Measurements from ENCODE around the gene NOP14. TPM values are rescaled to one million over a fixed set of nuclear protein-coding genes. Genes with fewer than 3 reads are reported as not detected.
"Not testable (repeated sequence)": the region's sequence is repeated elsewhere in the genome, so short reads cannot be mapped to it uniquely, and the experiment has no call there.

Gene NOP14
- total RNA-seq, 1 experiment from 2014 or later = 19.2 TPM

DNA sequence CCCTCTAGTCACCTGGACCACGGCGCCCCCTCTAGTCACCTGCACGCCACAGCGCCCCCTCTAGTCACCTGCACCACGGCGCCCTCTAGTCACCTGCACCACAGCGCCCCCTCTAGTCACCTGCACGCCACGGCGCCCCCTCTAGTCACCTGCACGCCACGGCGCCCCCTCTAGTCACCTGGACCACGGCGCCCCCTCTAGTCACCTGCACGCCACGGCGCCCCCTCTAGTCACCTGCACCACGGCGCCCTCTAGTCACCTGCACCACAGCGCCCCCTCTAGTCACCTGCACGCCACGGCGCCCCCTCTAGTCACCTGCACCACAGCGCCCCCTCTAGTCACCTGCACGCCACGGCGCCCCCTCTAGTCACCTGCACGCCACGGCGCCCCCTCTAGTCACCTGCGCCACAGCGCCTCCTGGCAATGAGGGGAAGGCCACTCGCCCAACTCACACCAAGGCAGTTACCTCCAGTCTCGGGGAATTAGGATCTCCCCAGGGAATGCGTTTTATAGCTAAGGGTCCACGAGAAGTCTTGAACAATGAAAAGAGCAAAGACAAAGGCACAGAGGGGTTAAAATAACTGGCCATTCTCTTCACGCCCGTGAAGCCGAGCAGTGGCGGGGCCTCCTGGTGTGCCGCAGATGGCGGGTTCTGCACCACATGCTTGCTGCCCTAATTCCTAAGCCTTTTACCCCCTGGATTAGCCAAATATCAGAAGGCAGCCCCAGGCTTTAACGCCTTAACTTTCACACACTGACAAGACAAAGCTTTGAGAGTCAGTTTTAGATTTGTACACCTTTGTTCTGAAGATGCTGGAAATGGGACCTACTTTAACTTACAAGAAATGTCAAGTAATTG lies 7.8 kb downstream of the NOP14 start:
- H3K27ac ChIP-seq (ENCODE audit: low read length); H3K4me3 ChIP-seq (ENCODE audit: low read length): not testable (repeated sequence)

DNA sequence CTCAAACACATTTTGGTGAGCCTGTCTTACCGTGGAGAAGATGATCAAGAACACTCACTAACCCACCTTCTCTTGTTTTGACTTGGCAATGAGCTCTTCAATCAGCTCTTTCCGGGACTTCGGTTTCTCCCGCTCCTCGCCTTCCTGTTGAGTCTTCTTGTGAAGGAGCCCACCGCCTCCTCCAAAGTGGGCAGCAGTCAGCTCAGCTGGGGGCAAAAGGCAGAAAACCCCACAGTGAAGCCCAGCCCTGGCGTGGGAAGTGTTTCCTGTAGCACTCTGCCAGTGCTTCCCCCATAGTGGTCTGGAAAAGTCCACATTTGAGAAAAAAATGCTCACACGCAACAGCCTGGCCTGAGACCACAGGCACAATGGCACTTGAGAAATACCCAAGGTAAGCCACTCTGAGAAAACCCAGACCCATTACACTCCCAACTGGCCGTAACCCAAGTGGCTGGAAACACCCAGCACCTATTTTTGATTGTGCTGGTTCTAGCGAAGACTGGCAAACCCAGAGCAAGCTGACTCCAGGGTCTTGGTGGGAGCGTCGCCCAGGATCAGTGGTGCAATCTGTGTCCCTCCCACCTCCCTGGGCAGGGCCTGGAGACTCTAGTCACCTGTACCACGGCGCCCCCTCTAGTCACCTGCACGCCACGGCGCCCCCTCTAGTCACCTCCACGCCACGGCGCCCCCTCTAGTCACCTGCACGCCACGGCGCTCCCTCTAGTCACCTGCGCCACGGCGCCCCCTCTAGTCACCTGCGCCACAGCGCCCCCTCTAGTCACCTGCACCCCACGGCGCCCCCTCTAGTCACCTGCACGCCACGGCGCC lies 8.6 kb downstream of the NOP14 start:
- Histone ChIP-seq H3K27me3 (ENCODE audit: low read length) (no peaks in the 10 kb centered on the region), H3K27ac (ENCODE audit: low read length) (no peak overlapping the region), H3K9ac (ENCODE audit: low read length) (no peak overlapping the region), H2AFZ (ENCODE audit: low read length) (no peak overlapping the region), H3K9me3 (ENCODE audit: low read length) (no peaks in the 10 kb centered on the region), H3K4me1 (ENCODE audit: low read length) (no peaks in the 10 kb centered on the region), H3K9me2 (replicated peaks; ENCODE audit: insufficient read depth, low read length) (no peaks in the 10 kb centered on the region), H3K4me3 (ENCODE audit: low read length) (no peak overlapping the region), H3K36me3 (ENCODE audit: insufficient read depth, low read length) (peaks cover 62% of the 10 kb centered on the region), H3K79me2 (ENCODE audit: low read length) (peaks cover 45% of the 10 kb centered on the region), H4K20me1 (ENCODE audit: insufficient read depth, low read depth, low read length) (peaks cover 28% of the 10 kb centered on the region), H3K4me2 (ENCODE audit: low read depth, low read length, poor library complexity, severe bottlenecking) (no peak overlapping the region)
- peak; percentile 56 for DNase-seq

More for the DNA sequence above, 7.8 kb downstream of the NOP14 start:
- H3K4me1 ChIP-seq (ENCODE audit: low read length); H3K4me2 ChIP-seq (ENCODE audit: low read depth, low read length, poor library complexity, severe bottlenecking); H3K27me3 ChIP-seq (ENCODE audit: low read length); H2AFZ ChIP-seq (ENCODE audit: low read length); DNase-seq; H3K9me2 ChIP-seq (replicated peaks; ENCODE audit: insufficient read depth, low read length); H3K9me3 ChIP-seq (ENCODE audit: low read length); H3K9ac ChIP-seq (ENCODE audit: low read length): not testable (repeated sequence)
- Histone ChIP-seq H3K79me2 (ENCODE audit: low read length) (peaks cover 50% of the 10 kb centered on the region), H3K36me3 (ENCODE audit: insufficient read depth, low read length) (peaks cover 62% of the 10 kb centered on the region), H4K20me1 (ENCODE audit: insufficient read depth, low read depth, low read length) (peaks cover 34% of the 10 kb centered on the region)

DNA sequence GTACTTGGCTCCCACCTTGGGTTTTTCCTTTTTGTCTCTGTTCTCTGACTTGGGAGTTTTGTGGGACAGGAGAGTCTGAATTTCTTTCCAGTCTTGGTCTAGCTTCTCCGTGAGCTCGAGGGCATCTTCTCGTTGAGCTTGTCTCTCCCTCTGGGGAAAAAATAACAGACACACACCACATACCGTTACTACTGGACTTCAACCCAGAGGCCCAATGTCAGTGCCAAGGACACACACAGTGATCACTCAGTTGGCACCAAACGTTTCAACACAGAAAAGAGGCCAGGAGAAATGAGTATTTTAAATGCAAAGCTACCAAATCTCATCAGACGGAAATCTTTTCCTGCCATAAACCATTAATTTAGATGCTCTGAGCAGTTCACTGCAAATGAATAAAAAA lies 9.7 kb downstream of the NOP14 start:
- peaks cover 37% of the 10 kb centered on the region for H3K79me2 ChIP-seq (ENCODE audit: low read length)
- peaks cover 59% of the 10 kb centered on the region for H3K36me3 ChIP-seq (ENCODE audit: insufficient read depth, low read length)
- no peaks in the 10 kb centered on the region for H3K9me2 ChIP-seq (replicated peaks; ENCODE audit: insufficient read depth, low read length)
- H4K20me1 ChIP-seq (ENCODE audit: insufficient read depth, low read depth, low read length) = peaks cover 22% of the 10 kb centered on the region
- no peaks in the 10 kb centered on the region for H3K9me3 ChIP-seq (ENCODE audit: low read length)
- H2AFZ ChIP-seq (ENCODE audit: low read length) = no peak overlapping the region
- no peak overlapping the region for H3K4me3 ChIP-seq (ENCODE audit: low read length)
- no peak overlapping the region for H3K4me2 ChIP-seq (ENCODE audit: low read depth, low read length, poor library complexity, severe bottlenecking)
- no peak overlapping the region for H3K27ac ChIP-seq (ENCODE audit: low read length)
- DNase-seq = no peak
- no peak overlapping the region for H3K9ac ChIP-seq (ENCODE audit: low read length)
- no peaks in the 10 kb centered on the region for H3K27me3 ChIP-seq (ENCODE audit: low read length)
- H3K4me1 ChIP-seq (ENCODE audit: low read length) = no peaks in the 10 kb centered on the region

DNA sequence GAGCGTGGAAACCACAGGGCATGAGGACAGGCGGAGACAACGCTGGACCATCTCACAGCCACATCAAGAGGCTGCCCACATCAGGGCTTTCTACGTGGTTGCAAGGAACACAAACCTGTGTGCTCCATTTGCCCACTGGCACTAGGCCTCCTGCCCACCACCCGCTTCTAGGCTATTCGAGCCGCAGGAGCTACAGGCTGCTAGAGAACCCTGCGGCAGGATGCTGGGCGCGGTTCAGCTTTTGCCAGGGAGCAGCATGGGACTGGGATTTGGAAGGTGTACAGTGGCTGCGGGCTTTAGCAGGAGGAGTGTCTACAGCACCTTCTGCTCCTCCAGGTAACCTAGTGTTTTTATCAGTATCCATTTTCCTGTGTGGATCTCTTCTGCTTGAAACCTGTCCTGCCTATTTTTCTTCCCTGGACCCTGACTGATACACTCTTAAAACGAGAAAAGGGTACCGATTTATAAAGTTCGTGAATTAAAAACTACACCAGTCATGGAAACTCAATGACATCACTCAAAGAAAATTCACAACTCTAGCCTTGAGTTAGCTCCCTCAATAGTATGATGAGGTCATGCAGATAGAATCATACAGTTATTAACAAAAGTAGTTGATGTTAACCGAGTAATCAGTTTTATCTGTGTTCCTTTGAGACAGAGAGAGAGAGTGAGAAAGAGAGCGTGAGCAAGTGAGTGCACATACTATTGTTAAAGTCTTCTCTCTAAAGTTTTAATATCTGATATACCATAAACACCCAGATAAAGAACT lies 12.8 kb downstream of the NOP14 start:
- Histone ChIP-seq H3K4me3 (ENCODE audit: low read length) (no peak overlapping the region), H3K27ac (ENCODE audit: low read length) (no peak overlapping the region), H3K27me3 (ENCODE audit: low read length) (no peaks in the 10 kb centered on the region), H3K4me1 (ENCODE audit: low read length) (no peaks in the 10 kb centered on the region), H3K9me2 (replicated peaks; ENCODE audit: insufficient read depth, low read length) (no peaks in the 10 kb centered on the region), H3K4me2 (ENCODE audit: low read depth, low read length, poor library complexity, severe bottlenecking) (no peak overlapping the region), H4K20me1 (ENCODE audit: insufficient read depth, low read depth, low read length) (peaks cover 11% of the 10 kb centered on the region; the same call in 1 of the 2 replicates), H2AFZ (ENCODE audit: low read length) (no peak overlapping the region), H3K9me3 (ENCODE audit: low read length) (no peaks in the 10 kb centered on the region), H3K36me3 (ENCODE audit: insufficient read depth, low read length) (peaks cover 50% of the 10 kb centered on the region), H3K9ac (ENCODE audit: low read length) (no peak overlapping the region), H3K79me2 (ENCODE audit: low read length) (peaks cover 13% of the 10 kb centered on the region; the same call in 1 of the 2 replicates)
- DNase-seq = no peak

DNA sequence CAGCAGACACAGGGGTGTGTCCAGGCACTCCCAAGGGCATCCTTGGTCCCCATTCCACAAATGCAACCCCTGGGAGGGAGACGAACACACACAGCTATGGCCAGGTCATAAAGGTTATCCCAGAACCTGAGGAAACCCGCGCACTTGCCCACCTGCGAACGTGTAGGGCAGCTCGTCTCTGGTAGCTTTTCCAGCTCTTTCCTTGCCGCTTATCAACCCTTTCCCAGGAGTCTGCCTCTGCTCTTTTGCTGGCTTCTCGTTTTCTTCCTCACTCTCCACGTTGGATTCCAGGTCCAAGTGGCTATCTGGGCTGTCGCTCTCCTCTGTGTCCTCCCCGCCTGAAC lies 13.5 kb downstream of the NOP14 start:
- Histone ChIP-seq H3K36me3 (ENCODE audit: insufficient read depth, low read length) (peaks cover 56% of the 10 kb centered on the region), H3K4me3 (ENCODE audit: low read length) (no peak overlapping the region), H3K4me2 (ENCODE audit: low read depth, low read length, poor library complexity, severe bottlenecking) (no peak overlapping the region), H3K79me2 (ENCODE audit: low read length) (peaks cover 13% of the 10 kb centered on the region; the same call in 1 of the 2 replicates), H3K9me2 (replicated peaks; ENCODE audit: insufficient read depth, low read length) (no peaks in the 10 kb centered on the region), H3K27ac (ENCODE audit: low read length) (no peak overlapping the region), H3K9ac (ENCODE audit: low read length) (no peak overlapping the region), H2AFZ (ENCODE audit: low read length) (no peak overlapping the region), H4K20me1 (ENCODE audit: insufficient read depth, low read depth, low read length) (peaks cover 10% of the 10 kb centered on the region; the same call in 1 of the 2 replicates), H3K27me3 (ENCODE audit: low read length) (no peaks in the 10 kb centered on the region), H3K9me3 (ENCODE audit: low read length) (no peaks in the 10 kb centered on the region), H3K4me1 (ENCODE audit: low read length) (no peaks in the 10 kb centered on the region)
- no peak for DNase-seq

DNA sequence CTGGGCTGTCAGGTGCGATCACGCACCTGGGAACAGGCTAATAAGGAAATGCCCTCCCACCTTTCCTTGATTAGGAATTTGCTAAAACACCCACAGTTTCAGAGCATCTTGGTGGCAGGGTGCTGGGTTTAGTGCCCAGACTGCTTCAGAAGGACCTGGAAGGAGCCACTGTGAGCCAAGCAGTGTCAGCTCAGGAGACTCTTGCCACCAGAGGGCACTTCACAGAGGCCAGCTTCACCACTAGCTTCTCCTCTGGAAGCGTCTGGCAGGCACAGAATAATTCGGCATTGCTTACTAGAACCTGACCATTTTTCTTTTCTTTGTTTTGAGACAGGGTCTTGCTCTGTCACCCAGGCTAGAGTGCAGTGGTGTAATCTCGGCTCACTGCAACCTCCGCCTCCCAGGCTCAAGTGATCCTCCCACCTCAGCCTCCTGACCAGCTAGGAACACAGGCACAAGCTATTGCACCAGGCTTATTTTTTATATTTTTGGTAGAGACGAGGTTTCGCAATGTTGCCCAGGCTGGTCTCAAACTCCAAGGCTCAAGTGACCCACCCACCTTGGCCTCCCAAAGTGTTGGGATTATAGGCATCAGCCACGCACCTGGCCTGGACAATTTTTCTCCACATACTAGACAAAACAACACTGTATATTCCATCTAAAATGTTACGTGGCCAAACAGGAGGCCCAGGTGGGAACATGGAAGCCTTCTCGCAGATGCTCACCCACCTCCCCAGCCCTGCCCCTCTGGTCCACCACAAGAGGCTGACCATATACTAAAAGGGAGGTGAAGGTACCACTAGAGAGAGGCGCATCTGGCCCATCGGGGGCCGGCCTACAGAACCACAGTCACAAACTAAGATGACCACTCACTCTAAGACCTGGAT lies 14.1 kb downstream of the NOP14 start:
- Histone ChIP-seq H3K9me2 (replicated peaks; ENCODE audit: insufficient read depth, low read length) (no peaks in the 10 kb centered on the region), H3K4me3 (ENCODE audit: low read length) (no peak overlapping the region), H2AFZ (ENCODE audit: low read length) (no peak overlapping the region), H3K9ac (ENCODE audit: low read length) (no peak overlapping the region), H4K20me1 (ENCODE audit: insufficient read depth, low read depth, low read length) (peaks cover 10% of the 10 kb centered on the region; the same call in 1 of the 2 replicates), H3K4me2 (ENCODE audit: low read depth, low read length, poor library complexity, severe bottlenecking) (no peak overlapping the region), H3K79me2 (ENCODE audit: low read length) (peaks cover 13% of the 10 kb centered on the region; the same call in 1 of the 2 replicates), H3K27ac (ENCODE audit: low read length) (no peak overlapping the region), H3K4me1 (ENCODE audit: low read length) (no peaks in the 10 kb centered on the region), H3K27me3 (ENCODE audit: low read length) (no peaks in the 10 kb centered on the region), H3K36me3 (ENCODE audit: insufficient read depth, low read length) (peaks cover 58% of the 10 kb centered on the region), H3K9me3 (ENCODE audit: low read length) (no peaks in the 10 kb centered on the region)
- peak; percentile 62 for DNase-seq

DNA sequence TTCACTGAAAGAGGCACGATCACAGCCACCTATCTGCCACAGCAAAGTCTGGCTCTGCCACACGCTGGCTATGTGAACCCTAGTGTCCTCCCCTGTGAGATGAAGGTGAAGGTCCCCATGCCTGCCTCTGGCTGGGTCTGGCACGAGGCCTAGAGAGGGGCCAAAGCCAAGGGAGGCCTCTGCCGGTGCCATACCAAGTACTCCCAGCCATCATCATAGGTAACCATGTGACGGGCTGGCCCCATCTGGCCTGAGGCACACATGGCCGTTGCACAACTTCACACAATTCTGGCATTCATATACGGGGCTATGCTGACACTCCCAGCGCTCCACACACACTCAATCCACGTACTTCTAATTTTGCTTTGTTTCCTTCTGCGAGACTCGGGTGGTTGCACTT lies 15.3 kb downstream of the NOP14 start:
- no peaks in the 10 kb centered on the region for H3K27me3 ChIP-seq (ENCODE audit: low read length)
- H3K9ac ChIP-seq (ENCODE audit: low read length) = no peak overlapping the region
- H3K9me3 ChIP-seq (ENCODE audit: low read length) = no peaks in the 10 kb centered on the region
- H4K20me1 ChIP-seq (ENCODE audit: insufficient read depth, low read depth, low read length) = peaks cover 15% of the 10 kb centered on the region; the same call in 1 of the 2 replicates
- peaks cover 13% of the 10 kb centered on the region; the same call in 1 of the 2 replicates for H3K79me2 ChIP-seq (ENCODE audit: low read length)
- no peak for DNase-seq
- H3K36me3 ChIP-seq (ENCODE audit: insufficient read depth, low read length) = peaks cover 52% of the 10 kb centered on the region
- no peak overlapping the region for H3K4me2 ChIP-seq (ENCODE audit: low read depth, low read length, poor library complexity, severe bottlenecking)
- H3K27ac ChIP-seq (ENCODE audit: low read length) = no peak overlapping the region
- no peaks in the 10 kb centered on the region for H3K9me2 ChIP-seq (replicated peaks; ENCODE audit: insufficient read depth, low read length)
- H3K4me1 ChIP-seq (ENCODE audit: low read length) = no peaks in the 10 kb centered on the region
- H2AFZ ChIP-seq (ENCODE audit: low read length) = no peak overlapping the region
- H3K4me3 ChIP-seq (ENCODE audit: low read length) = no peak overlapping the region

Measured in Karpas-422 (cell line).